Activated CD4-positive, alpha-beta T cell treated with anti-CD3 and anti-CD28 coated beads, Interleukin-2, amount 10 ng/mL, durations not matched to agents 24 days and 14 days (primary cell): ENCODE data around the gene PDLIM5. TPM values are rescaled to one million over a fixed set of nuclear protein-coding genes. Genes with fewer than 3 reads are reported as not detected.
A peak's percentile ranks its signal among the peaks of the same experiment; 100 is the strongest.

Experiments
- DNase-seq: peaks from one replicate; pipeline ENCODE4 v3.0.0; 2022
- H3K27ac Mint-ChIP-seq: one replicate; pipeline ENCODE4 v1.8.0; 2022; ENCODE audit warnings: mild to moderate bottlenecking, mixed read lengths
- H3K27me3 Mint-ChIP-seq: one replicate; pipeline ENCODE4 v1.8.0; 2022; ENCODE audit warnings: mixed read lengths
- H3K36me3 Mint-ChIP-seq: one replicate; pipeline ENCODE4 v1.8.0; 2022; ENCODE audit warnings: low read depth, mild to moderate bottlenecking, mixed read lengths
- H3K4me1 Mint-ChIP-seq: one replicate; pipeline ENCODE4 v1.8.0; 2021; ENCODE audit warnings: mixed read lengths
- H3K4me3 Mint-ChIP-seq: one replicate; pipeline ENCODE4 v1.8.0; 2022; ENCODE audit warnings: mild to moderate bottlenecking, moderate library complexity, mixed read lengths
- H3K9me3 Mint-ChIP-seq: one replicate; pipeline ENCODE4 v1.8.0; 2021; ENCODE audit warnings: mixed read lengths
- intact Hi-C: fragments of 100-400 bp; cut with micrococcal nuclease; formaldehyde crosslinking; loops from one replicate; pipeline ENCODE4 v1.15.1; 2023
- total RNA-seq: library from RNA; stranded (reverse); gene quantifications from 2 replicates; pipeline ENCODE4 v1.2.3, GENCODE V29; 2022

PDLIM5 gene
- total RNA-seq, 1 donor from 2014 or later = 16.5 TPM

- H3K27me3 Mint-ChIP-seq = no peaks in the 10 kb centered on the region
- H3K27ac Mint-ChIP-seq = no peak overlapping the region
- H3K4me1 Mint-ChIP-seq = no peaks in the 10 kb centered on the region
These were observed 137.4 kb downstream of the PDLIM5 start for GRCh38 chr4:94588896-94589693.

DNA sequence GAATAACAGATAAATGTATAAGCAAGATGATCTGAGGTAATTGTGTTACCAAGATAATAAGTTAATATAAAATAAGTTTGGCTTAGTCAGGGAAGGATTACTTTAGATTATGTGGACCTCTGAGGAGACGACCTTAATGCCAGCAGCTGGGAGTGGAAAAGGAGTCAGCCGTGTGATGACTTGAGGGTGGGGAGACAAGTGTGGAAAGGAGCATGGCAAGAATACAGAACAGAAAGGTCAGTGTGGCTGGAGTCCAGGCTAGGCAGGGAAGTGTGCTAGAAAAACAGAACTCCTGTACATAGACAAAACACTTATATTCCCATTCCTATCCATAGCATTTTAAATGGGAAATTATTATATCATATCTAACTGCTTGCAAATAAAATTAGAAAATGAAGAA, 138.8 kb downstream of the PDLIM5 start:
- Mint-ChIP-seq H3K4me3 (no peak overlapping the region), H3K27me3 (no peaks in the 10 kb centered on the region), H3K27ac (no peak overlapping the region), H3K9me3 (no peaks in the 10 kb centered on the region), H3K36me3 (no peaks in the 10 kb centered on the region), H3K4me1 (no peaks in the 10 kb centered on the region)
- intact Hi-C loops = no loop called here
- no peak for DNase-seq

More at GRCh38 chr4:94588896-94589693, 137.4 kb downstream of the PDLIM5 start:
- Mint-ChIP-seq H3K36me3 (no peaks in the 10 kb centered on the region), H3K4me3 (no peak overlapping the region), H3K9me3 (no peaks in the 10 kb centered on the region)
- no peak for DNase-seq
- intact Hi-C loops = no loop called here

- Mint-ChIP-seq H3K4me1 (no peaks in the 10 kb centered on the region), H3K4me3 (no peak overlapping the region), H3K27ac (no peak overlapping the region), H3K9me3 (no peaks in the 10 kb centered on the region), H3K36me3 (no peaks in the 10 kb centered on the region), H3K27me3 (no peaks in the 10 kb centered on the region)
- DNase-seq = no peak
- intact Hi-C loops = no loop called here
These were observed 139.5 kb downstream of the PDLIM5 start for GRCh38 chr4:94591289-94591688.

DNA sequence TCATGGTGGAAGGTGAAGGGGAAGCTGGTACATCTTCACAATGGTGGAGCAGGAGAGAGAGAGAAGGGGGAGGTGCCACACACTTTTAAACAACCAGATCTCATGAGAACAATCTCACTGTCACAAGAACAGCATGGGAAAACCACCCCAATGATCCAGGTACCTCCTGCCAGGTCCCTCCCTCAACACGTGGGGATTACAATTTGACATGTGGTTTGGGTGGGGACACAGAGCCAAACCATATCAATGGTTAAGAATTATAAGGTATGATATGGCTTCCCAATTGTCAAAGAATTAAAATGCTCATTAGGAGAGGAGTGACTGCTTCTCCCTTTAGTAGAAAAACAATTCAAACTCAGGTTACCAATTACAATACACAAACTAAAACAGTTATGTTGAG, 143.3 kb downstream of the PDLIM5 start:
- Mint-ChIP-seq H3K9me3 (no peaks in the 10 kb centered on the region), H3K4me1 (no peaks in the 10 kb centered on the region), H3K4me3 (no peak overlapping the region), H3K36me3 (no peaks in the 10 kb centered on the region), H3K27ac (no peak overlapping the region), H3K27me3 (no peaks in the 10 kb centered on the region)
- intact Hi-C loops = loop anchor here (5.0 kb wide), 1 partner anchor 803 kb away; no protein-coding TSS in a partner anchor
- DNase-seq = no peak

DNA sequence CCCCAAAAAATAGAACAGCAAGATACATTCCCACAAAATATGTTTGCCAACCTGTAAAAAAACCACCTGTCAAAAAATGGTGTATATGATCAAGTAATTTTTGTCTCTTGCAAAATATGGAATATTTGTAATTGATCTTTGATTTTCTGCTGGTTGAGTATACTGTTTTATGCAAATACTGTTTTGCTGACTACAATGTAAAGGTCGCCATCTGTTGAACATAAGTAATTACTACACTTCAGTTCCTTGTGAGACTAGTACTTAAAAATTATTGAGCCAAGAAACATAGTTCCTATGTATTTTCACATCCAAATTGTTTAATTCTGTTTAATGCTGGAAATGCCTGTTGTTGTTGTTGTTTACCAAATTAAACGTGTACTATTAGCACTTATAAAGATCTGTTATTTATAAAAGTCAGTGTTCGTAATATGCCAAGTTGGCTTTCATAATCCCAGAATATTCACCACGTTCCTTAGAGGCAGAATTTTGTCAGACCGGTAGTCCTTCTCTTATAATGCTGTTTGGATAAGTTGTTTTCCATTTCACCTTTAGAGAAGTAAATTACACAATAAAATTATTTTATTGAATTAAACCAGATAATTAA, 144.2 kb downstream of the PDLIM5 start:
- no peaks in the 10 kb centered on the region for H3K27me3 Mint-ChIP-seq
- no peak overlapping the region for H3K4me3 Mint-ChIP-seq
- H3K36me3 Mint-ChIP-seq = no peaks in the 10 kb centered on the region
- intact Hi-C loops = loop anchor here (1.0 to 5.0 kb wide), 4 partner anchors 145 to 804 kb away; partner anchors contain the start of gene PDLIM5
- DNase-seq = no peak
- H3K4me1 Mint-ChIP-seq = no peaks in the 10 kb centered on the region
- H3K27ac Mint-ChIP-seq = no peak overlapping the region
- no peaks in the 10 kb centered on the region for H3K9me3 Mint-ChIP-seq

GRCh38 chr4:94598758-94599157, 147.0 kb downstream of the PDLIM5 start:
- Mint-ChIP-seq H3K4me1 (no peaks in the 10 kb centered on the region), H3K27ac (no peak overlapping the region), H3K36me3 (no peaks in the 10 kb centered on the region), H3K9me3 (no peaks in the 10 kb centered on the region), H3K4me3 (no peak overlapping the region), H3K27me3 (no peaks in the 10 kb centered on the region)
- no peak for DNase-seq
- intact Hi-C loops = loop anchor here (5.0 kb wide), 1 partner anchor 806 kb away; no protein-coding TSS in a partner anchor

- no peak overlapping the region for H3K4me3 Mint-ChIP-seq
- DNase-seq = no peak
- no peaks in the 10 kb centered on the region for H3K4me1 Mint-ChIP-seq
- no peaks in the 10 kb centered on the region for H3K27me3 Mint-ChIP-seq
- H3K36me3 Mint-ChIP-seq = no peaks in the 10 kb centered on the region
- H3K9me3 Mint-ChIP-seq = no peaks in the 10 kb centered on the region
- intact Hi-C loops = no loop called here
- no peak overlapping the region for H3K27ac Mint-ChIP-seq
These were observed 151.5 kb downstream of the PDLIM5 start for GRCh38 chr4:94603170-94603747.

DNA sequence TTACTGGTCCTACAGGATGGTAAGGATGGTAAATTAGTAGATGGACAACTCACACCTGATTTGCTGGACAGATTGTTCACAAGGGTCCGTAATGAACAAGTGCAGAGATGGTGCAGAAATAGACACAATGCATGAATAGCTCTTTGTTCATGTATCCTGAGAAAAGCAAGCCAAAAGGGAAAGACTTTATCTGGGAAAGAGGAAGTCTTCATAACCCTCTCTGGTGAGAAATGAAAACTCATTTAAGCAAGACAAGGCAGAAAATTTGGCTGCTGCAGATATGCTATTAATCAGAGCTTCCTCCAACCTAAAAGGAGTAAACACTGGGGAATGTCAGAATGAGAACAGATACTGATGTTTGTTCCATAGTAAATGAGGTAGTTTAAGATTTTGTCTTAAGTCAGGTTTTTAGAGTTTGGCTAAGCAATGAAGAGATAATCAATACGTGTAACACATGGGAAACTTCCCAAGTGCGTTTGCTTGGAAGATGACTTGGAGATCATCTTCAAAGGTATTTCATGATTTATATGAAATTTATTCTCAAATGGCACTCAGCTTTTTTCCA, 153.6 kb downstream of the PDLIM5 start:
- Mint-ChIP-seq H3K36me3 (no peaks in the 10 kb centered on the region), H3K9me3 (no peaks in the 10 kb centered on the region), H3K27ac (no peak overlapping the region), H3K4me1 (peaks cover 2% of the 10 kb centered on the region), H3K4me3 (no peak overlapping the region), H3K27me3 (no peaks in the 10 kb centered on the region)
- no peak for DNase-seq
- intact Hi-C loops = no loop called here

- Mint-ChIP-seq H3K4me1 (peaks cover 6% of the 10 kb centered on the region), H3K36me3 (no peaks in the 10 kb centered on the region), H3K4me3 (no peak overlapping the region), H3K9me3 (no peaks in the 10 kb centered on the region), H3K27me3 (no peaks in the 10 kb centered on the region), H3K27ac (no peak overlapping the region)
- intact Hi-C loops = no loop called here
- no peak for DNase-seq
These were observed 158.4 kb downstream of the PDLIM5 start for GRCh38 chr4:94610145-94610544.

DNA sequence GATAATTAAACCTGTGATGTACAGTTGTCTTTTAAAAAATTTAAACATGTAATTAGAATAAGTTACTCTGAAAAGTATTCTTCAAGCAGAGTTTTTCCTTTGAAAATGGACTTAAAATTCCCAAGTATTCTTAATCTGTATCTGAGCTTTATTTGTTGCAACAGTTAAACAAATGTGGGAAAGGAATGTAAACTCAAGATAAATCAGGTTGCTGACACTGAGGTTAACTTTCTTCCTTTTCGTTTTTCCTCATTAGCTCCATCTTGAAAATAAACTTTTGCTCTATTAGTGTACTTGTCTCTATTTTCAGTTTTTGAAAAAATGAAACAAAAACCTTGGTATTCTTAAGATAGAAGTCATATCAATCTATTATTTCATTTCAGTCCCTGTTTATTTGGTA, 161.5 kb downstream of the PDLIM5 start:
- Mint-ChIP-seq H3K4me1 (peaks cover 6% of the 10 kb centered on the region), H3K9me3 (no peaks in the 10 kb centered on the region)
- intact Hi-C loops = no loop called here

DNA sequence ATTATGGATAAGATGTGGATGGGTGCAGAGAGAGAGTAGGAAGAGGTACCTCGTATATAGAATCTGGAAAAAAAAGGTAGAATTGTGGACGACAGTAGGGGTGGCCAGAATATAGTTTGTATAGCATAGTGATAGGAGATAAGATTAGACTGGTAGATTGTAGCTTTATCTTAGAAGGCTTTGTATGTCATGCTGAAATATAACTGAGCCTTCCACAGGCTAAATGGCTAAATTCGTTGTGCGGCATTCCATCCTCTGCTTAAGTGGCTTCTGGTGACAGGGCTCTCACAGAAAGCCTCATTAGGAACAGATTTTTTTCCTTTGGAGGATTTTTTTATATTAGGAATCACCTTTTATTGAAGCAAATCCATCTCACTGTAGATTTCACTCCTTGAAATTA, 163.7 kb downstream of the PDLIM5 start:
- Mint-ChIP-seq H3K27ac (no peak overlapping the region), H3K4me3 (no peak overlapping the region), H3K27me3 (no peaks in the 10 kb centered on the region)

More for the DNA sequence above, 161.5 kb downstream of the PDLIM5 start:
- Mint-ChIP-seq H3K4me3 (no peak overlapping the region), H3K36me3 (no peaks in the 10 kb centered on the region), H3K27ac (no peak overlapping the region), H3K27me3 (no peaks in the 10 kb centered on the region)
- no peak for DNase-seq

GRCh38 chr4:94621491-94622080, 169.8 kb downstream of the PDLIM5 start:
- Mint-ChIP-seq H3K27me3 (no peaks in the 10 kb centered on the region), H3K27ac (no peak overlapping the region), H3K36me3 (no peaks in the 10 kb centered on the region), H3K9me3 (no peaks in the 10 kb centered on the region), H3K4me3 (no peak overlapping the region), H3K4me1 (no peaks in the 10 kb centered on the region)
- intact Hi-C loops = loop anchor here (10.0 kb wide), 1 partner anchor 503 kb away; no protein-coding TSS in a partner anchor
- peak; percentile 66 for DNase-seq

More for the DNA sequence above, 163.7 kb downstream of the PDLIM5 start:
- Mint-ChIP-seq H3K9me3 (no peaks in the 10 kb centered on the region), H3K36me3 (no peaks in the 10 kb centered on the region), H3K4me1 (peaks cover 4% of the 10 kb centered on the region)
- intact Hi-C loops = no loop called here
- DNase-seq = no peak

DNA sequence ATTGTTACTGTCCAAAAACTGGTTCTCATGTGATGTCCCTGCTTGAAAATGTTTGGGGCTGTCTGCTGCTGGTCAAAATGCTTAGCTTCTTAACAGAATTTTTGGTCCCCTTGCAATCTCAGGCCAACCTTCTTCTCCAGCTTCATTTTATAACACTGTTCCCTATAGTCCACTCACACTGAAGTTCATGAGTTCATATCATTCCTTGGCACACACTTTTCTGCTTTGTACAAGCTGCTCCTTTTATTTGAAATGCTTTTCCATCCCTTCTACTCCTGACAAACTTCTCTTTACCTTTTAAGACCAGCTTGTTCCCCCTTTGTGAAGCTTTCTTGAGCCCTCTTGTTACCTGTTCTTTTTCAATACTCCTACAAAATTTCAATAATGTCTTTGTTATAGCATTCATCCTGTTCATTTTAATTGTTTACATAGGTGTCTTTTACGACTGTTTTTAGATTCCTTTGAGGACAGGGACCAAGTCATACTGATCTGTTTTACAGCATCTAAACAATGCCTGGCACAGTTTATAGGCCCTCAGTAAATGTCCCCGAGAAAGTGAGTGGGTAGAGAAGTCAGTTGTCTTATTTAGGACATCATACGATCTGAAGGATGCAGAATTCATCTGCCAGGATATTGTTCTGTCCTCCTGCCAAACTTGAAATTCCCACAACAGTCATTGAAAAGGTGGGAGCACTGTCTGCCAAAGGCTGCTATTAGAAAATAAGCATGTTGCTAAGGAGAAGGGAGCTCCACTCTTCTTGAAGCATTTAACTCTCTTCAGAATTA, 171.6 kb downstream of the PDLIM5 start:
- H3K36me3 Mint-ChIP-seq = no peaks in the 10 kb centered on the region
- DNase-seq = no peak
- no peak overlapping the region for H3K4me3 Mint-ChIP-seq
- H3K4me1 Mint-ChIP-seq = no peaks in the 10 kb centered on the region
- intact Hi-C loops = loop anchor here (10.0 kb wide), 1 partner anchor 501 kb away; no protein-coding TSS in a partner anchor
- H3K27me3 Mint-ChIP-seq = no peaks in the 10 kb centered on the region
- H3K9me3 Mint-ChIP-seq = no peaks in the 10 kb centered on the region
- H3K27ac Mint-ChIP-seq = no peak overlapping the region
